ENCODE data around the gene SDK1.

The SDK1 gene

GRCh38 chr7:4191525-4191924 lies 890.5 kb downstream of the SDK1 start:
- no peak for DNase-seq

GRCh38 chr7:4195660-4196059 lies 894.6 kb downstream of the SDK1 start:
- DNase-seq = no peak

- no peak for DNase-seq
These were observed 895.2 kb downstream of the SDK1 start for GRCh38 chr7:4196121-4196819.

GRCh38 chr7:4198301-4198700 lies 897.2 kb downstream of the SDK1 start:
- no peak for DNase-seq

GRCh38 chr7:4200546-4201094 lies 899.6 kb downstream of the SDK1 start:
- DNase-seq = no peak

GRCh38 chr7:4201566-4201965 lies 900.5 kb downstream of the SDK1 start:
- DNase-seq = no peak

GRCh38 chr7:4202154-4202736 lies 901.2 kb downstream of the SDK1 start:
- no peak for DNase-seq

- DNase-seq = no peak
These were observed 901.9 kb downstream of the SDK1 start for GRCh38 chr7:4202954-4203353.

GRCh38 chr7:4203626-4204512 lies 902.8 kb downstream of the SDK1 start:
- DNase-seq = no peak

GRCh38 chr7:4204513-4205165 lies 903.6 kb downstream of the SDK1 start:
- no peak for DNase-seq

- no peak for DNase-seq
These were observed 904.8 kb downstream of the SDK1 start for GRCh38 chr7:4205828-4206227.

- DNase-seq = no peak
These were observed 906.0 kb downstream of the SDK1 start for GRCh38 chr7:4207011-4207410.

GRCh38 chr7:4208086-4208485 lies 907.0 kb downstream of the SDK1 start:
- no peak for DNase-seq

- DNase-seq = no peak
These were observed 907.5 kb downstream of the SDK1 start for GRCh38 chr7:4208586-4208985.

GRCh38 chr7:4209126-4209525 lies 908.1 kb downstream of the SDK1 start:
- no peak for DNase-seq

- no peak for DNase-seq
These were observed 908.9 kb downstream of the SDK1 start for GRCh38 chr7:4209966-4210365.

- no peak for DNase-seq
These were observed 909.8 kb downstream of the SDK1 start for GRCh38 chr7:4210821-4211220.

GRCh38 chr7:4211261-4211660 lies 910.2 kb downstream of the SDK1 start:
- DNase-seq = no peak

GRCh38 chr7:4212376-4212775 lies 911.3 kb downstream of the SDK1 start:
- no peak for DNase-seq

- no peak for DNase-seq
These were observed 913.5 kb downstream of the SDK1 start for GRCh38 chr7:4214291-4215155.

GRCh38 chr7:4215176-4215720 lies 914.2 kb downstream of the SDK1 start:
- DNase-seq = no peak

- no peak for DNase-seq
These were observed 915.0 kb downstream of the SDK1 start for GRCh38 chr7:4216016-4216415.
